Activated B cell treated with CpG ODN at 0.5 μM for 24 hours (primary cell): ENCODE results near the gene LRIT3. TPM values are rescaled to one million over a fixed set of nuclear protein-coding genes. Genes with fewer than 3 reads are reported as not detected.

Experiments
- ATAC-seq: fragments of 200-7000 bp; cut with Tn5 transposase; one replicate; pipeline ENCODE4 v1.10.0; 2021; ENCODE audit warnings: low read depth, mild to moderate bottlenecking, moderate library complexity
- CTCF ChIA-PET: fragments of 350-600 bp; sonication (Branson Sonifier 250); formaldehyde crosslinking; loops from one replicate; lab custom pipeline; 2021; ENCODE audit warnings: antibody characterized with exemption; lab: Charles Lee
- POLR2A ChIA-PET: fragments of 350-600 bp; sonication (Branson Sonifier 250); formaldehyde crosslinking; loops from one replicate; lab custom pipeline; 2021; ENCODE audit warnings: antibody characterized with exemption; lab: Charles Lee
- DNase-seq: peaks from one replicate; pipeline ENCODE4 v3.0.0; 2022
- H3K27ac Mint-ChIP-seq: one replicate; pipeline ENCODE4 v1.8.0; 2020; ENCODE audit warnings: mixed read lengths
- H3K27me3 Mint-ChIP-seq: one replicate; pipeline ENCODE4 v1.8.0; 2021; ENCODE audit warnings: mixed read lengths
- H3K36me3 Mint-ChIP-seq: one replicate; pipeline ENCODE4 v1.8.0; 2021; ENCODE audit warnings: low read depth, mixed read lengths
- H3K4me1 Mint-ChIP-seq: one replicate; pipeline ENCODE4 v1.8.0; 2021; ENCODE audit warnings: mixed read lengths
- H3K4me3 Mint-ChIP-seq: one replicate; pipeline ENCODE4 v1.8.0; 2020; ENCODE audit warnings: mild to moderate bottlenecking, mixed read lengths
- H3K9me3 Mint-ChIP-seq: one replicate; pipeline ENCODE4 v1.8.0; 2020; ENCODE audit warnings: mixed read lengths
- intact Hi-C: fragments of 100-400 bp; cut with micrococcal nuclease; formaldehyde crosslinking; loops from one replicate; pipeline ENCODE4 v1.15.1; 2024
- total RNA-seq: library from RNA; stranded (reverse); gene quantifications from 2 replicates; pipeline ENCODE4 v1.2.3, GENCODE V29; 2022
- TF ChIP-seq, protein P1 (sequence below): fragments of 200-600 bp; IDR thresholded peaks from one replicate; pipeline ENCODE4 v1.8.0; 2022; ENCODE audit warnings: antibody characterized with exemption, mild to moderate bottlenecking

Gene LRIT3
- total RNA-seq, 1 donor from 2014 or later = 0.22 TPM

DNA sequence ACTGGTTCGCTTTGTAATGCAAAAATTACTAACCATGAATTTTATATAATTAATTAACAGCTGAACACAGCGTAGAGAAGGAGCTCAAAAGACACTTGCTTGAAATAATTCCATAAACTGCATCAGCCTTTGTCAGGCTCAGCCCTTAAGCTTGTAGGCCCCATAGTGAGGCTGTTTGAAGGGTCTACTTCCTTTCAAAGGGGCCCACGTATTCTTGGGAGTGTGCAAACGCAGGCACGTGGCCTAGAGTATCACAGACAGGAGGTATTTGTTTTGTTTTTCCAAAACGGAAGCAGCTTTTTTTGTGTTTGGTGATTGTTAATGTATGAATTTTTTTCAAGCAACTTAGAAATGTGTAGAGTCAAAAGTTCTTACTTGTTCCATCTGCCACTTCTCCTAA, 39.2 kb downstream of the LRIT3 start:
- Mint-ChIP-seq H3K4me3 (no peak overlapping the region), H3K27me3 (peaks cover 3% of the 10 kb centered on the region), H3K27ac (no peak overlapping the region), H3K9me3 (no peaks in the 10 kb centered on the region), H3K4me1 (no peaks in the 10 kb centered on the region), H3K36me3 (no peaks in the 10 kb centered on the region)
- ATAC-seq = no peak
- intact Hi-C loops = no loop called here
- DNase-seq = no peak
- POLR2A ChIA-PET = no interaction called here
- TF ChIP-seq, protein P1, sequence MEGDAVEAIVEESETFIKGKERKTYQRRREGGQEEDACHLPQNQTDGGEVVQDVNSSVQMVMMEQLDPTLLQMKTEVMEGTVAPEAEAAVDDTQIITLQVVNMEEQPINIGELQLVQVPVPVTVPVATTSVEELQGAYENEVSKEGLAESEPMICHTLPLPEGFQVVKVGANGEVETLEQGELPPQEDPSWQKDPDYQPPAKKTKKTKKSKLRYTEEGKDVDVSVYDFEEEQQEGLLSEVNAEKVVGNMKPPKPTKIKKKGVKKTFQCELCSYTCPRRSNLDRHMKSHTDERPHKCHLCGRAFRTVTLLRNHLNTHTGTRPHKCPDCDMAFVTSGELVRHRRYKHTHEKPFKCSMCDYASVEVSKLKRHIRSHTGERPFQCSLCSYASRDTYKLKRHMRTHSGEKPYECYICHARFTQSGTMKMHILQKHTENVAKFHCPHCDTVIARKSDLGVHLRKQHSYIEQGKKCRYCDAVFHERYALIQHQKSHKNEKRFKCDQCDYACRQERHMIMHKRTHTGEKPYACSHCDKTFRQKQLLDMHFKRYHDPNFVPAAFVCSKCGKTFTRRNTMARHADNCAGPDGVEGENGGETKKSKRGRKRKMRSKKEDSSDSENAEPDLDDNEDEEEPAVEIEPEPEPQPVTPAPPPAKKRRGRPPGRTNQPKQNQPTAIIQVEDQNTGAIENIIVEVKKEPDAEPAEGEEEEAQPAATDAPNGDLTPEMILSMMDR = no peak
- CTCF ChIA-PET = no interaction called here

DNA sequence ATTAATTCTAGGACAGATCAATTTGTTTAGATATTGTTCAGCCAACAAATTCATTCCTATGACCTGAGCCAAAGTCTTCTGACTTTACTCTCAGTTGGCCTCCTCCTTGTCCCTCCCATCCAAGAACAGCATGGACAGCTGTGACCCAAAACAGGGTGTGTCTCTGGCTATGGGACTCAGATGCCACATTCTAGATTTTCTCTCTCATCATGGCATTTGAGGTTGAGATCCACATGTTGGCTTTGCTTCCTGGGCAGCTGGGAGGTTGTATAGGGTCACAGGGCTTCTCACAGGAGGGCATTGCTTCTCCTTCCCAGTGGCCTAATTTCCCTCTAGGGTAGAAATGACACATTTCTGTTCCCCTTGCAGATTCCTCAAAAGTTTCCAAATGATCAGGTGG, 42.2 kb downstream of the LRIT3 start:
- Mint-ChIP-seq H3K36me3 (no peaks in the 10 kb centered on the region), H3K4me3 (no peak overlapping the region), H3K27me3 (peaks cover 3% of the 10 kb centered on the region), H3K9me3 (no peaks in the 10 kb centered on the region), H3K4me1 (no peaks in the 10 kb centered on the region), H3K27ac (no peak overlapping the region)
- intact Hi-C loops = no loop called here
- CTCF ChIA-PET = no interaction called here
- TF ChIP-seq, protein P1 = no peak
- no peak for ATAC-seq
- DNase-seq = no peak
- POLR2A ChIA-PET = no interaction called here

- DNase-seq (no peak), ATAC-seq (no peak)
- peaks cover 6% of the 10 kb centered on the region for H3K9me3 Mint-ChIP-seq
- no peaks in the 10 kb centered on the region for H3K36me3 Mint-ChIP-seq
- TF ChIP-seq, protein P1 = no peak
- intact Hi-C loops = no loop called here
- H3K4me3 Mint-ChIP-seq = no peak overlapping the region
- H3K27ac Mint-ChIP-seq = no peak overlapping the region
- H3K4me1 Mint-ChIP-seq = no peaks in the 10 kb centered on the region
- H3K27me3 Mint-ChIP-seq = peaks cover 16% of the 10 kb centered on the region
- ChIA-PET CTCF (no interaction called here), POLR2A (no interaction called here)
Measured at GRCh38 chr4:109902559-109903251, 54.8 kb downstream of the LRIT3 start.

GRCh38 chr4:109908731-109909130, 60.8 kb downstream of the LRIT3 start:
- no peaks in the 10 kb centered on the region for H3K36me3 Mint-ChIP-seq
- ATAC-seq (no peak), DNase-seq (no peak)
- no peaks in the 10 kb centered on the region for H3K4me1 Mint-ChIP-seq
- TF ChIP-seq, protein P1 = no peak
- H3K27ac Mint-ChIP-seq = no peak overlapping the region
- peaks cover 16% of the 10 kb centered on the region for H3K27me3 Mint-ChIP-seq
- POLR2A ChIA-PET = no interaction called here
- H3K9me3 Mint-ChIP-seq = peaks cover 6% of the 10 kb centered on the region
- no peak overlapping the region for H3K4me3 Mint-ChIP-seq
- CTCF ChIA-PET = no interaction called here
- intact Hi-C loops = no loop called here

GRCh38 chr4:109910256-109910655, 62.3 kb downstream of the LRIT3 start:
- ATAC-seq = no peak
- CTCF ChIA-PET = no interaction called here
- H3K4me1 Mint-ChIP-seq = no peaks in the 10 kb centered on the region
- intact Hi-C loops = no loop called here
- no peak overlapping the region for H3K4me3 Mint-ChIP-seq
- TF ChIP-seq, protein P1 = no peak
- no peak for DNase-seq
- peaks cover 17% of the 10 kb centered on the region for H3K27me3 Mint-ChIP-seq
- H3K36me3 Mint-ChIP-seq = no peaks in the 10 kb centered on the region
- no peak overlapping the region for H3K27ac Mint-ChIP-seq
- POLR2A ChIA-PET = no interaction called here
- H3K9me3 Mint-ChIP-seq = peaks cover 6% of the 10 kb centered on the region
